ENCODE measurements around the gene STAT6.

The STAT6 gene

GRCh38 chr12:57092529-57092862 is 18.7 kb downstream of the STAT6 start:
- Histone ChIP-seq H3F3A (ENCODE audit: insufficient read depth, low read length) (0 out of 2 replicates have a peak, but pooled peaks cover 6% of the 10 kb centered on the region), H3K4me1 (ENCODE audit: insufficient read depth, low read length, severe bottlenecking) (peaks cover 34% of the 10 kb centered on the region), H3K9me2 (ENCODE audit: low read depth, low read length) (no peaks in the 10 kb centered on the region), H3K9me3 (ENCODE audit: low read length) (no peaks in the 10 kb centered on the region), H2AFZ (ENCODE audit: low read length) (no peak overlapping the region), H3K36me3 (ENCODE audit: insufficient read depth, low read length) (peaks cover 29% of the 10 kb centered on the region; the same call in 1 of the 2 replicates), H3K27ac (ENCODE audit: low read depth, low read length, poor library complexity, severe bottlenecking) (no peak overlapping the region), H3K27me3 (ENCODE audit: insufficient read depth, low read length) (no peaks in the 10 kb centered on the region), H4K20me1 (ENCODE audit: insufficient read depth, low read length) (no peaks in the 10 kb centered on the region), H3K9ac (ENCODE audit: low read length) (no peak overlapping the region), H3K4me3 (ENCODE audit: low read depth, low read length, poor library complexity, severe bottlenecking) (no peak overlapping the region), H3K4me2 (ENCODE audit: low read length) (no peak overlapping the region), H3K79me2 (ENCODE audit: insufficient read depth, low read length) (no peaks in the 10 kb centered on the region)
- TF ChIP-seq EZH2 (IDR thresholded peaks at IDR 0.05; ENCODE audit: borderline replicate concordance, low read length): no peak
- TF ChIP-seq, protein P1, sequence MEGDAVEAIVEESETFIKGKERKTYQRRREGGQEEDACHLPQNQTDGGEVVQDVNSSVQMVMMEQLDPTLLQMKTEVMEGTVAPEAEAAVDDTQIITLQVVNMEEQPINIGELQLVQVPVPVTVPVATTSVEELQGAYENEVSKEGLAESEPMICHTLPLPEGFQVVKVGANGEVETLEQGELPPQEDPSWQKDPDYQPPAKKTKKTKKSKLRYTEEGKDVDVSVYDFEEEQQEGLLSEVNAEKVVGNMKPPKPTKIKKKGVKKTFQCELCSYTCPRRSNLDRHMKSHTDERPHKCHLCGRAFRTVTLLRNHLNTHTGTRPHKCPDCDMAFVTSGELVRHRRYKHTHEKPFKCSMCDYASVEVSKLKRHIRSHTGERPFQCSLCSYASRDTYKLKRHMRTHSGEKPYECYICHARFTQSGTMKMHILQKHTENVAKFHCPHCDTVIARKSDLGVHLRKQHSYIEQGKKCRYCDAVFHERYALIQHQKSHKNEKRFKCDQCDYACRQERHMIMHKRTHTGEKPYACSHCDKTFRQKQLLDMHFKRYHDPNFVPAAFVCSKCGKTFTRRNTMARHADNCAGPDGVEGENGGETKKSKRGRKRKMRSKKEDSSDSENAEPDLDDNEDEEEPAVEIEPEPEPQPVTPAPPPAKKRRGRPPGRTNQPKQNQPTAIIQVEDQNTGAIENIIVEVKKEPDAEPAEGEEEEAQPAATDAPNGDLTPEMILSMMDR (IDR thresholded peaks at IDR 0.05; ENCODE audit: low read length): no peak

DNA sequence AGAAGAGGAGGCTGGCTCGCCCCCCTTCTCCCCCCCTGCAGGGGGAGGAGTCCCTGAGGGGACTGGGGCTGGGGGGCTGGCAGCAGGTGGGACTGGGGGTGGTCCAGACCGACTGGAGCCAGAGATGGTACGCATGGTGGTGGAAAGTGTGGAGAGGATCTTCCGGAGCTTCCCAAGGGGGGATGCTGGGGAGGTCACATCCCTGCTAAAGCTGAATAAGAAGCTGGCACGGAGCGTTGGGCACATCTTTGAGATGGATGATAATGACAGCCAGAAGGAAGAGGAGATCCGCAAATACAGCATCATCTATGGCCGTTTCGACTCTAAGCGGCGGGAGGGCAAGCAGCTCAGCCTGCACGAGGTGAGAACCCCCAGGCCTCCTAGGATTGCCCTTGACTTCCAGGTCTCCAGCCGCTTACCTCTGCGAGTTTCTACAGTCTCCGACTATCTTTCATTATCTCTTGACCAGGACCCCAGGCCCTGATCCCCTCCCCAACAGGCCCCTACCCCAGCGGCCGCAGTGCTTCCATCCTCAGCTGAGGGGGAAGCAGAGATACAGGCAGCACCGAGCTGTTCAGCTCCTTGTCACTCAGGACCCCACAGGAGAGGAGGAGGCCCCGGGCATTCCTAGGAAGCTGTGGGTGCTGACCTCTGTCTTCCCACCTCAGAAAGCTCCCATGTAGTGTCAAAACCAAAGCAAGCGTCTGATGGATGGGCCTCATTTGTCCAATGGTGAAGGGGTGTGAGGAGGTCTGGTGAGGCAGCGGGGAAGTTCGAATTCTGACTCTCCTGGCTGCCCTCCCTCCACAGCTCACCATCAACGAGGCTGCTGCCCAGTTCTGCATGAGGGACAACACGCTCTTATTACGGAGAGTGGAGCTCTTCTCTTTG is 19.3 kb downstream of the STAT6 start:
- Histone ChIP-seq H3K36me3 (ENCODE audit: insufficient read depth, low read length) (peaks cover 23% of the 10 kb centered on the region; the same call in 1 of the 2 replicates), H2AFZ (ENCODE audit: low read length) (no peak overlapping the region), H3K27ac (ENCODE audit: low read depth, low read length, poor library complexity, severe bottlenecking) (no peak overlapping the region), H3K9me3 (ENCODE audit: low read length) (no peaks in the 10 kb centered on the region), H3K79me2 (ENCODE audit: insufficient read depth, low read length) (no peaks in the 10 kb centered on the region), H3K4me3 (ENCODE audit: low read depth, low read length, poor library complexity, severe bottlenecking) (no peak overlapping the region), H3K27me3 (ENCODE audit: insufficient read depth, low read length) (no peaks in the 10 kb centered on the region), H4K20me1 (ENCODE audit: insufficient read depth, low read length) (no peaks in the 10 kb centered on the region), H3F3A (ENCODE audit: insufficient read depth, low read length) (0 out of 2 replicates have a peak, but pooled peaks cover 6% of the 10 kb centered on the region), H3K9me2 (ENCODE audit: low read depth, low read length) (no peaks in the 10 kb centered on the region), H3K4me1 (ENCODE audit: insufficient read depth, low read length, severe bottlenecking) (peaks cover 34% of the 10 kb centered on the region), H3K9ac (ENCODE audit: low read length) (no peak overlapping the region), H3K4me2 (ENCODE audit: low read length) (no peak overlapping the region)
- TF ChIP-seq, protein P1 (IDR thresholded peaks at IDR 0.05; ENCODE audit: low read length): no peak
- TF ChIP-seq EZH2 (IDR thresholded peaks at IDR 0.05; ENCODE audit: borderline replicate concordance, low read length): no peak

DNA sequence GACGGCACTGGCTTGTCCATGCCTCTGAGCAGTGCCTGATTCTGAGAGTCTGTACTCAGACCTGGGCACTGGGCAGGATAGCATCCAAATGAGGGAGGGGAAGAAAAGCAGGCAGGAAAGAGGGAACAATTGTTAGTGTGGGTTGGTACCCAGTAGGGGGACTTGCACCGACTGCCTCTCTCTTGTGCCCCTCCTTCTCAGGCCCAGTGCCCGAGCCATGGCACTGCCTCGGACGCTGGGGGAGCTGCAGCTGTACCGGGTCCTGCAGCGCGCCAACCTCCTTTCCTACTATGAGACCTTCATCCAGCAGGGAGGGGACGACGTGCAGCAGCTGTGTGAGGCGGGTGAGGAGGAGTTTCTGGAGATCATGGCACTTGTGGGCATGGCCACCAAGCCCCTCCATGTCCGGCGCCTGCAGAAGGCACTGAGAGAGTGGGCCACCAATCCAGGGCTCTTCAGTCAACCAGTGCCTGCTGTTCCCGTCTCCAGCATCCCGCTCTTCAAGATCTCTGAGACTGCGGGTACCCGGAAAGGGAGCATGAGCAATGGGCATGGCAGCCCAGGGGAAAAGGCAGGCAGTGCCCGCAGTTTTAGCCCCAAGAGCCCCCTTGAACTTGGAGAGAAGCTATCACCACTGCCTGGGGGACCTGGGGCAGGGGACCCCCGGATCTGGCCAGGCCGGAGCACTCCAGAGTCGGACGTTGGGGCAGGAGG is 20.1 kb downstream of the STAT6 start:
- no peaks in the 10 kb centered on the region for H3K9me2 ChIP-seq (ENCODE audit: low read depth, low read length)
- TF ChIP-seq, protein P1 (IDR thresholded peaks at IDR 0.05; ENCODE audit: low read length): no peak
- no peak for TF ChIP-seq EZH2 (IDR thresholded peaks at IDR 0.05; ENCODE audit: borderline replicate concordance, low read length)
- H3K27ac ChIP-seq (ENCODE audit: low read depth, low read length, poor library complexity, severe bottlenecking): no peak overlapping the region
- H3K9ac ChIP-seq (ENCODE audit: low read length): no peak overlapping the region
- H3K4me2 ChIP-seq (ENCODE audit: low read length): no peak overlapping the region
- peaks cover 42% of the 10 kb centered on the region for H3K4me1 ChIP-seq (ENCODE audit: insufficient read depth, low read length, severe bottlenecking)
- no peaks in the 10 kb centered on the region for H3K9me3 ChIP-seq (ENCODE audit: low read length)
- H3K79me2 ChIP-seq (ENCODE audit: insufficient read depth, low read length): no peaks in the 10 kb centered on the region
- H3K36me3 ChIP-seq (ENCODE audit: insufficient read depth, low read length): peaks cover 15% of the 10 kb centered on the region; the same call in 1 of the 2 replicates
- H3K27me3 ChIP-seq (ENCODE audit: insufficient read depth, low read length): no peaks in the 10 kb centered on the region
- H4K20me1 ChIP-seq (ENCODE audit: insufficient read depth, low read length): no peaks in the 10 kb centered on the region
- no peak overlapping the region for H3K4me3 ChIP-seq (ENCODE audit: low read depth, low read length, poor library complexity, severe bottlenecking)
- peaks cover 6% of the 10 kb centered on the region; the same call in 1 of the 2 replicates for H3F3A ChIP-seq (ENCODE audit: insufficient read depth, low read length)
- no peak overlapping the region for H2AFZ ChIP-seq (ENCODE audit: low read length)
